Glutamatergic neuron (in vitro differentiated cells): ENCODE data around the gene SOWAHC. TPM values are rescaled to one million over a fixed set of nuclear protein-coding genes. Genes with fewer than 3 reads are reported as not detected.

Source experiments
- DNase-seq: peaks from one replicate; pipeline ENCODE4 v3.0.0; 2022
- H3K27ac Mint-ChIP-seq: one replicate; pipeline ENCODE4 v1.8.0; 2020; ENCODE audit warnings: mild to moderate bottlenecking, mixed read lengths, inconsistent platforms; ENCODE audit not compliant: unreplicated experiment
- H3K27me3 Mint-ChIP-seq: one replicate; pipeline ENCODE4 v1.8.0; 2020; ENCODE audit warnings: mild to moderate bottlenecking, moderate library complexity, mixed read lengths, inconsistent platforms; ENCODE audit not compliant: unreplicated experiment
- H3K36me3 Mint-ChIP-seq: one replicate; pipeline ENCODE4 v1.8.0; 2020; ENCODE audit warnings: mild to moderate bottlenecking, mixed read lengths, inconsistent platforms; ENCODE audit not compliant: unreplicated experiment
- H3K4me1 Mint-ChIP-seq: one replicate; pipeline ENCODE4 v1.8.0; 2020; ENCODE audit warnings: mild to moderate bottlenecking, low read depth, mixed read lengths, inconsistent platforms; ENCODE audit not compliant: unreplicated experiment
- H3K4me3 Mint-ChIP-seq: one replicate; pipeline ENCODE4 v1.8.0; 2020; ENCODE audit warnings: mild to moderate bottlenecking, mixed read lengths, inconsistent platforms; ENCODE audit not compliant: unreplicated experiment
- H3K9me3 Mint-ChIP-seq: one replicate; pipeline ENCODE4 v1.8.0; 2020; ENCODE audit warnings: mild to moderate bottlenecking, moderate library complexity, mixed read lengths, inconsistent platforms; ENCODE audit not compliant: unreplicated experiment
- CTCF ChIP-seq: fragments of 200-600 bp; sonication (generic); IDR thresholded peaks from one replicate; pipeline ENCODE4 v1.5.0; 2021; ENCODE audit not compliant: partially characterized antibody, unreplicated experiment
- total RNA-seq: library from RNA; stranded (reverse); fragmentation: NEBNext Ultra II Directional; extraction: Animal tissue kit (Norgen Biotek cat#: 25700); gene quantifications from one replicate; pipeline ENCODE4 v1.2.1, GENCODE V29; 2021; ENCODE audit not compliant: unreplicated experiment

SOWAHC gene
- total RNA-seq, 1 donor from 2014 or later: 12.9 TPM

GRCh38 chr2:109655287-109655686, 41.1 kb downstream of the SOWAHC start:
- Mint-ChIP-seq H3K27ac (no peak overlapping the region), H3K4me3 (no peak overlapping the region), H3K36me3 (no peaks in the 10 kb centered on the region), H3K4me1 (peaks cover 29% of the 10 kb centered on the region), H3K27me3 (peaks cover 5% of the 10 kb centered on the region), H3K9me3 (peaks cover 12% of the 10 kb centered on the region)
- no peak for DNase-seq
- no peak for TF ChIP-seq CTCF

DNA sequence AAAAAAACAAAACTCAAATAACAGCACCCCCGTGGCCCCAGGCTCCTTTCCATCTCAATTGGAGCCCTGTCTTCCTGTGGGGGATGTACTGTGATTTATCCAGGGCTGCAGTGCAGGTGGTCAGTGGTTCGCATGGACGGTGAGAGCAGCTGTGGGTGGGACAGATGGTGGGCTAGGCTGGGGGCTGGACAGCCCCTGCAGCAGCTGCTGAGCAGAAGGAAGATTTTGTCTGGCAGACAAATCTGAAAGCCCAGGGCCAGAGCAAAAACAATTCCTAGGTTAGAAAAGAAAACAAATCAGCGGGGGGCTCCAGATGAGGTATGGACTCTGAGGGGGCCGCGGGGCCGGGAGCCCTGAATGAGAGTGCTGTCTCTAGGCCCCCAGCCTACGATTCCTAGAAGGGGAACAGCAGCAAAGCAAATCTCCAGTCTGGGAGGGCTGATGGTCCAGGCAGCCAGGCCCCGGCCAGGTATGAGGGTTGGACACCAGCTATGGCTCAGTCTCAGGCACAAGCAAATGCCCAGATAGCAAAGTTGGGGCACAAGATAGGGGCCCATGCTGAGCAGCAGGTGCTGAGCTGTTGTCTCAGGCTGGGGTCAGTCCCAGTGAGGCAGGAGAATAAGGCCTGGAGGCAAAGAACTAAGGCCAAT, 45.4 kb downstream of the SOWAHC start:
- TF ChIP-seq CTCF: no peak
- Mint-ChIP-seq H3K27ac (peak overlapping the region; percentile 98), H3K4me1 (peaks cover 38% of the 10 kb centered on the region), H3K27me3 (peaks cover 5% of the 10 kb centered on the region), H3K9me3 (peaks cover 13% of the 10 kb centered on the region), H3K4me3 (peak overlapping the region; percentile 12), H3K36me3 (no peaks in the 10 kb centered on the region)
- DNase-seq: peak; percentile 67

DNA sequence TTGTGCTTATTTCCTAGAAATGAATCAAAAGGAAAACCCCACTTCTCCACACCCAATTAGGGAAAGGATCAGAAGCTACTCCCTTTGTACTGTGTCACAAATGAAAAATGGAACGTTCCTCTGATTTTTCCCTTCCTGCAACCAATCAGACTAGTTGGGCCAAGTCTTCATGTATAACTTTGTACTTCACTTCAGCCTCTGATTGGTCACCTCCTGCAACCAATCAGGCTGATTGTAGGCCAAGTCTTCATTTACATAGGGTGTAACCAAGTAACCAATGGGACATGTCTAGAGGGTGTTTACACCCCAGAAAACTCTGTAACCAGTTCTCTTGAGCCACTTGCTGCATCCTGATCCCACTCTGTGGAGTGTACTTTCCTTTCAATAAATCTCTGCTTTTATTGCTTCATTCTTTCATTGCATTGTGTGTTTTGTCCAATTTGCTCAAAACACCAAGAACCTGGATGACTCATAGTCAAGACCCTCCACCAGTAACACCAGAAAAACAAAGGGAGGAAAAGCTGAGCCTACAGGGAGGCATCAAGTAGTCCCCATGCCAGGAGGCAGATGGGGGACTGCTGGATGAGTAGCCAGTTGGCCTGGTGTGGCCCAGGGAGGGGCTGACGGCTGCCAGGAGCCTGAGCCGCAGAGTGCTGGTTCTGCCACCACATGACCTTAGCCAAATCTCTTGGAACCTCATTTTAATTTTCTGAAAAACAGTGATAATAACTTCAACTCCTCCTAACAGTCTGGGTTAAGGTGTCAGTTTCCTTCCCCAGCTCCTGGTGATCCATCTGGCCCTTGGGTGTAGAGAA, 46.1 kb downstream of the SOWAHC start:
- TF ChIP-seq CTCF: no peak
- Mint-ChIP-seq H3K9me3 (peaks cover 15% of the 10 kb centered on the region), H3K4me1 (peaks cover 35% of the 10 kb centered on the region), H3K36me3 (no peaks in the 10 kb centered on the region), H3K4me3 (peak overlapping the region; percentile 61), H3K27ac (peak overlapping the region; percentile 98), H3K27me3 (peaks cover 5% of the 10 kb centered on the region)
- DNase-seq: no peak

GRCh38 chr2:109662889-109663288, 48.7 kb downstream of the SOWAHC start:
- Mint-ChIP-seq H3K9me3 (peaks cover 15% of the 10 kb centered on the region), H3K4me3 (no peak overlapping the region), H3K4me1 (peaks cover 26% of the 10 kb centered on the region), H3K27ac (no peak overlapping the region), H3K36me3 (no peaks in the 10 kb centered on the region), H3K27me3 (peaks cover 5% of the 10 kb centered on the region)
- TF ChIP-seq CTCF: no peak
- no peak for DNase-seq

DNA sequence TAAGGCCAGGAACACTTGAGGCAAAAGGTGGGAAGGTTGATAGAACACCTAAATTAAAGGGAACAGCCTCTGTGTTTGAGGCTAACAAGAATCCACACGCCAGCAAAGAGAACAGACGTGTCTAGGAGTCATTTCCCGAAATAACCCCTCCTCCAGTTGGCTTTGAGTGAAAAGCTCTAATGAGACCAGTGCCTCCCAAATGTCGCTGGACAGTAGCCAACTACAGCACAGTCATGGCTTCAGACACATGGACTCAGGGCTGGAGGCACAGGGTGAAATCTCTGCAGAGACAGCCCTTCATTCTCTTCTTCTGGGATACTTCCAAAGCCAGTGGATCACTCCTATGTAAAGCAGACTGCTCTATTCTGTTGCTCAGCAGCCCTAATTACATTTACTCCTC, 49.6 kb downstream of the SOWAHC start:
- Mint-ChIP-seq H3K27ac (no peak overlapping the region), H3K4me1 (peaks cover 24% of the 10 kb centered on the region), H3K9me3 (peaks cover 13% of the 10 kb centered on the region), H3K36me3 (no peaks in the 10 kb centered on the region), H3K27me3 (peaks cover 5% of the 10 kb centered on the region), H3K4me3 (no peak overlapping the region)
- DNase-seq: no peak
- no peak for TF ChIP-seq CTCF
